ENCODE results near the gene ELOB. TPM values are rescaled to one million over a fixed set of nuclear protein-coding genes. Genes with fewer than 3 reads are reported as not detected.

The ELOB gene
- total RNA-seq, 1 donor from 2014 or later: 196 TPM

DNA sequence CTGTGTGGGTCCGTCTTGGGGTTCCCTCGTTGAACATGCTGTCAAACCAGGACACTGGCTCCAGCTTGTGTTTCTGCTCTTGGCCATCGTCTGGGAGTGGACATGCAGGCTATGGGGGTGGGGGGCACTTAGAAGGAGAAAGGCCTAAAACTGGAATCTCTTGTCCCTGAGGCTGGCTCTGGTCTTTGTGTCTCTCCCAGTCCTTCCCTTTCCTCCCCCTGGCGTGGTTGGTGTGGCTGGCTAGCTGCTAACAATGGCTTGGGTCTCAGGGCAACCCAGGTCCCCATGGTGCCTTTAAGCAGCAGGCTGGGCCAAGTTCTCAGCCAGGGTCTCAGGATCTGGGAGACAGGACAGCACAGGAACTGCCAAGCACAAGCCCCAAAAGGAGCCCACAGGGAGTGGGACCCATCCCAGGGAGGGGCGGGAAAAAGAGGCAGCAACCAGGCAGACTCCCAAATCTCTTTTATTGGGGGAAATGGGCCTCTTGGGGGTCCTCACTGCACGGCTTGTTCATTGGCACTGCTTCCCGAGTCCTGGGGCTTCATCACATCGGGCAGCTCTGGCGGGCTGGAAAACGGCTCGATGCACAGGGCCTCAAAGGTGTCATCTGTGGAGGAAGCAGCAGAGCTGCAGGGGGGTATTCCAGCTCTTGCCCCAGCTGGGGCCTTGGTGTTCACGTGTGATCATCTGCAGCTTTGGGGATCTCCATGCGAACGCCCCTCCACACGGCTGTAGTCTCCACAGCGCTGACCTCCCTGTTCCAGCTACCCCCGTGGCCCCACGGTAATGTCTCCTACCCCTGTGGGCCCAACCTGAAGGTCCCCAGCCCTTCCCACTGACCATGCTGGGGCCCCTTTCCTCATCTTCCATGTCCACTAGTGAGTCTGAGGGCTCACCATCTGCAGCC is 5.3 kb downstream of the ELOB start:
- no peaks in the 10 kb centered on the region for H3K27me3 ChIP-seq (ENCODE audit: low read depth)
- TF ChIP-seq, protein P1, sequence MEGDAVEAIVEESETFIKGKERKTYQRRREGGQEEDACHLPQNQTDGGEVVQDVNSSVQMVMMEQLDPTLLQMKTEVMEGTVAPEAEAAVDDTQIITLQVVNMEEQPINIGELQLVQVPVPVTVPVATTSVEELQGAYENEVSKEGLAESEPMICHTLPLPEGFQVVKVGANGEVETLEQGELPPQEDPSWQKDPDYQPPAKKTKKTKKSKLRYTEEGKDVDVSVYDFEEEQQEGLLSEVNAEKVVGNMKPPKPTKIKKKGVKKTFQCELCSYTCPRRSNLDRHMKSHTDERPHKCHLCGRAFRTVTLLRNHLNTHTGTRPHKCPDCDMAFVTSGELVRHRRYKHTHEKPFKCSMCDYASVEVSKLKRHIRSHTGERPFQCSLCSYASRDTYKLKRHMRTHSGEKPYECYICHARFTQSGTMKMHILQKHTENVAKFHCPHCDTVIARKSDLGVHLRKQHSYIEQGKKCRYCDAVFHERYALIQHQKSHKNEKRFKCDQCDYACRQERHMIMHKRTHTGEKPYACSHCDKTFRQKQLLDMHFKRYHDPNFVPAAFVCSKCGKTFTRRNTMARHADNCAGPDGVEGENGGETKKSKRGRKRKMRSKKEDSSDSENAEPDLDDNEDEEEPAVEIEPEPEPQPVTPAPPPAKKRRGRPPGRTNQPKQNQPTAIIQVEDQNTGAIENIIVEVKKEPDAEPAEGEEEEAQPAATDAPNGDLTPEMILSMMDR (IDR thresholded peaks at IDR 0.05): no peak
- H3K9me3 ChIP-seq: no peaks in the 10 kb centered on the region
- intact Hi-C loops (cut with DNase I): no loop called here
- H3K36me3 ChIP-seq: peaks cover 83% of the 10 kb centered on the region
- no peak overlapping the region for H3K4me3 ChIP-seq
- DNase-seq (peak; percentile 35), ATAC-seq (no peak)
- peaks cover 23% of the 10 kb centered on the region for H3K4me1 ChIP-seq
- no peak overlapping the region for H3K27ac ChIP-seq

DNA sequence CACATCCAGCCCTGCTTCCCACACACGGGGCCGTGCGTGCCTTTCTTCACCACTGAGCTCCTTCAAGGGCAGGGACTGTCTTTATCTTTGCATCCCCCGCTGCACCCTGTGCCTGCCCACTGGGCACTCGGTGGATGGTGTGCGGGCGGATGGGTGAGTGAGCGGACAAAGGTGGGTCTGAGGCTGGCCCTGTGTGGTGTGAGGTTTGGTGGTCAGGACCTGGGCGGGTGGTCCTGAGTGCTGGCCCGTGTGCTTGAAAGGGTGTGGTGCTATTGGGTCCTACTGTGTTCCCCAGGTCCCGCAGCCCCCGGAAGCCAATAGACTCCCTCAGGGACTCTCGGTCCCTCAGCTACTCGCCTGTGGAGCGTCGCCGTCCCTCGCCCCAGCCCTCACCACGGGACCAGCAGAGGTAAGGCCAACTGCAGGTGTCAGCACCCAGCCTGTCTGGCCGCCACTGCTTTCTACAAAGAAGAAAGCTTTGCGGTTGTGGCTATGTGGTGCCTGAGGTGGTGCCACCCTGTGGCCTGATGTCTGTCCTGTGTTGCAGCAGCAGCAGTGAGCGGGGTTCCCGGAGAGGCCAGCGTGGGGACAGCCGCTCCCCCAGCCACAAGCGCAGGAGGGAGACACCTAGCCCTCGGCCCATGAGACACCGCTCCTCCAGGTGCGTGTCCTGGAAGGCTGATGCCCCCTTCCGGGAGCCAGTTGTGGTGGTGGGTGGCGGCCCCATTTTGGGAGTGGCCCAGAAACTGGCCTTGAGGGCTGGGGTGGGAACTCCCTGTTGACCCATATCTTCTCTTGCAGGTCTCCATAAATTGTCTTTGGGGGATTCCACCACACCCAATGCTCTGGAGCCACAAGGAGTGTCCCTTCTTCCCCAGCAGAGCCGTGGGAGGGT is 6.8 kb downstream of the ELOB start:
- Histone ChIP-seq H3K9me3 (no peaks in the 10 kb centered on the region), H3K4me1 (peaks cover 12% of the 10 kb centered on the region), H3K4me3 (no peak overlapping the region), H3K36me3 (peaks cover 97% of the 10 kb centered on the region), H3K27ac (peak overlapping the region; percentile 31), H3K27me3 (ENCODE audit: low read depth) (no peaks in the 10 kb centered on the region)
- ATAC-seq (peak; percentile 6 to 8), DNase-seq (peak; percentile 45)
- TF ChIP-seq, protein P1 (IDR thresholded peaks at IDR 0.05): no peak
- intact Hi-C loops (cut with DNase I): no loop called here

DNA sequence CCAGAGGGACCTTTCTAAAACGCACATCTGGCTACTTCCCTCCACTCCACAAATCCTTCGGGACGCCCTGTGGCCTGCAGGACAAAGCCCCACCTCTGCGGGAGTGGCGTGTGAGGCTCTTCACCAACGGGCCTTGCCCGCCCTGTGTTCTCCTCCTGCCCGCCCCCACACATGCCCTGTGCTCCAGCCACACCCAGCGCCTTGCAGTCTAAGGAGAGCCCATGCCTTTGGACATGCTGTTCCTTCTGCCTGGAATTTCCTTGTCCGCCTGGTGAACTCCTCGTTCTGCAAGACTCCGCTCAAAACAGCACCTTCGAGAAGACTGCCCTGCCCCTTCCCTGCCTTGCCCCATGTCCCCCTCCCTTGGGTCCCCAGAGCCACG is 7.4 kb downstream of the ELOB start:
- TF ChIP-seq, protein P1 (IDR thresholded peaks at IDR 0.05): no peak
- H3K4me1 ChIP-seq: peaks cover 6% of the 10 kb centered on the region
- peaks cover 97% of the 10 kb centered on the region for H3K36me3 ChIP-seq
- H3K4me3 ChIP-seq: no peak overlapping the region
- DNase-seq (peak; percentile 64), ATAC-seq (peak; percentile 55 to 80)
- intact Hi-C loops (cut with DNase I): no loop called here
- H3K27ac ChIP-seq: no peak overlapping the region
- no peaks in the 10 kb centered on the region for H3K9me3 ChIP-seq
- H3K27me3 ChIP-seq (ENCODE audit: low read depth): no peaks in the 10 kb centered on the region

DNA sequence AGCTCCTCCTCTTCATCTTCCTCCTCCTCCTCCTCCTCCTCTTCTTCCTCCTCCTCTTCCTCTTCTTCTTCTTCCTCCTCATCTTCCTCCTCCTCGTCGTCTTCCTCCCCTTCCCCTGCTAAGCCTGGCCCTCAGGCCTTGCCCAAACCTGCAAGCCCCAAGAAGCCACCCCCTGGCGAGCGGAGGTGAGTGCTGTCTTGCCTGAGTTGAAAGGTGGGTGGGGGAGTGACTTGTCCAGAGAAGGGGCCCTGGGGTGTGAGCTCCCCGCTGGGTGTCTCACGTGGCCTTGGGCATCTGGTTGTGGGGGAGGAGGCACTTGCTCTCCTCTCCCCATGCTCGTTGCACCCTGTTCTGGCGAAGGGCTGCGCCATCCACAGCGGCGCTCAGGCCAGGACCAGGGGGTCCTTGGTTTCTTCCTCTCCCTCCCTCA is 8.0 kb downstream of the ELOB start:
- DNase-seq (peak; percentile 30), ATAC-seq (no peak)
- Histone ChIP-seq H3K36me3 (peaks cover 97% of the 10 kb centered on the region), H3K27ac (no peak overlapping the region), H3K4me3 (no peak overlapping the region), H3K4me1 (peaks cover 6% of the 10 kb centered on the region), H3K9me3 (no peaks in the 10 kb centered on the region), H3K27me3 (ENCODE audit: low read depth) (no peaks in the 10 kb centered on the region)
- TF ChIP-seq, protein P1 (IDR thresholded peaks at IDR 0.05): no peak
- intact Hi-C loops (cut with DNase I): no loop called here

DNA sequence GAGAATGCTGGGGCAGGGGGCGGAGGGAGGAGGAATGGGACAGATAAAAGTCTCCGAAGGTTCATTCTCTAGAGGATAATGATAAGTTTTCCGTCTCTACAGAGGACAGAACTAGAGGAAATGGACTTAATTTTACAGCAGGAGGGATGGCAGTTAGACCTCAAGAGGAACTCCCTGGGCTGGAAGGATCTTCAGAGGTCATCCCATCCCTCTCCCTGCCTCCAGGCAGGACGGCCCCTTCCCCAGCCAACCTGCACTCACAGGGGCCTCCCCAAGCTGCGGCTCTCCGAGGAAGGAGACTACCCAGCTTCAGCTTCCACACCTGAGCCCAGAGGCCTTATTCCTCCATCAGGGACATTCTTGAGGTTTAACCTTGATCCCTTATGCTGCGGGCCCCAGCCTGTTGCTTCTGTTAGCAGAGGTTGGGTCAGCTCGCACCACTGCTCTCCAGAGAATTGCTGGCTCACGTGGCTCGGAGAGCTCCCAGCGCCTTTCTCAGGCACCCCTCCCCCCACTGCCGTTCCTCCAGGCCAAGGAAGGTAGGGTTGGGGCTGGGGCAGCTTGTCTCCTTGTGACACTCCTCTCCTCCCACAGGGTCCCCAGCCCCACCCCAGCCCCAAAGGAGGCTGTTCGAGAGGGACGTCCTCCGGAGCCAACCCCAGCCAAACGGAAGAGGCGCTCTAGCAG is 8.5 kb downstream of the ELOB start:
- Histone ChIP-seq H3K4me3 (no peak overlapping the region), H3K36me3 (peaks cover 97% of the 10 kb centered on the region), H3K9me3 (no peaks in the 10 kb centered on the region), H3K27ac (no peak overlapping the region), H3K4me1 (peaks cover 6% of the 10 kb centered on the region), H3K27me3 (ENCODE audit: low read depth) (no peaks in the 10 kb centered on the region)
- ATAC-seq (no peak), DNase-seq (peak; percentile 40)
- TF ChIP-seq, protein P1 (IDR thresholded peaks at IDR 0.05): no peak
- intact Hi-C loops (cut with DNase I): no loop called here

All from lower lobe of right lung (tissue), 2 donors.